Subcutaneous adipose tissue (tissue), 4 donors: Measurements from ENCODE around the gene CD47. TPM values are rescaled to one million over a fixed set of nuclear protein-coding genes. Genes with fewer than 3 reads are reported as not detected.

Source experiments
- CTCF ChIP-seq: fragments of 450-650 bp; IDR thresholded peaks from one replicate; pipeline ENCODE4 v1.5.1; 2016; ENCODE audit warnings: low read depth, mild to moderate bottlenecking, control low read depth, antibody characterized with exemption, moderate library complexity
- total RNA-seq, 4 donors: library from RNA; depleted of rRNA; stranded (reverse); fragments of >200 nt; gene quantifications; one replicate each; pipeline ENCODE4 v1.1.0, GENCODE V29; 2016

CD47 gene
- total RNA-seq, 4 donors from 2014 or later: 26.9 to 70.5 (median 53.0) TPM

GRCh38 chr3:108014943-108015342, 75.9 kb downstream of the CD47 start:
- TF ChIP-seq CTCF: no peak

GRCh38 chr3:108013141-108014055, 77.4 kb downstream of the CD47 start:
- TF ChIP-seq CTCF: no peak

DNA sequence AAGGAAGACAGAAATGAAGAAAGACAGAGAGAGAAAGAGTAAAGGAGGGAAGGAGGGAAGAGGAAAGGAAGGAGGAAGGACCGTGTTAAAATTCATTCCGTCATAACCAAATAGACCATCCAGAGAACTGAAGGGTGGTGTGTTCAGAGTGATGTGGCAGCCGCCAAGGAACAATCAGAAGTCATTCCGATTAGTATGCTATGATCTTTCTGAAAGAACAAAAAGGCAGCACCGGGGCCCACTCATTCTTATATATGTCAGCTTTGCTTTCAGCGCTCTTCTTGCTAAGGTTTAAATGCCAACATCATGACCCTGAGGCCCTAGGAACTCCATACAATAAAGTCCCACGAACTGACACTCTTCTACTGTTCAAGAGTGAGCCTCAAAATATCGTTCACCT, 78.5 kb downstream of the CD47 start:
- TF ChIP-seq CTCF: no peak

GRCh38 chr3:108011616-108012015, 79.2 kb downstream of the CD47 start:
- TF ChIP-seq CTCF: no peak

GRCh38 chr3:108008931-108009639, 81.7 kb downstream of the CD47 start:
- no peak for TF ChIP-seq CTCF

DNA sequence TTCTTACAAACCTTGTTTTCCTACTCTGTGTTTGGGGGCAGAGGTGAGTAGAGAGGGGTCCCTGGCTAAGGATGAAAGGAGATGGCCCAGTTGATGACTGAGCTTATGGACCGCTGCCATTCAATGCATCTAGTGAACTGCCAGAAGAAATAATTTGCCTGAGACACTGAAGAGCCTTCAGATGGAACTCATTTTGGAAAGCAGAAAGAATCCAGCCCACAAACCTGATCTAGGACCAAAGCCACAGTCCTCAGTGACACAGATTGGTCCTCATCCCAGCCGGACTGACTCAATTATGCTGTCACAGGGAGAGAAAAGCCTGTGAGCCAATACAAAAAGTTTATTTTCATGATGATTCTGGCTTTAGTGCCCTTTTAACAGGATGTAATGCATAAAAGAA, 82.7 kb downstream of the CD47 start:
- TF ChIP-seq CTCF: no peak

GRCh38 chr3:108006881-108007331, 83.9 kb downstream of the CD47 start:
- no peak for TF ChIP-seq CTCF
